Trophoblast cell (in vitro differentiated cells and primary cell): ENCODE measurements around the gene PROKR2.

Source experiments
- DNase-seq, 2 donors: peaks; one replicate each; pipeline ENCODE4 v3.0.0-alpha.2; 2016
- H2AFZ ChIP-seq: 2 replicates; pipeline ENCODE4 v1.6.1; 2013; ENCODE audit warnings: low read length, moderate library complexity, mild to moderate bottlenecking; ENCODE audit not compliant: insufficient read depth, poor library complexity
- H2AK5ac ChIP-seq: 2 replicates; pipeline ENCODE4 v1.6.1; 2013; ENCODE audit warnings: mild to moderate bottlenecking, low read length
- H2BK120ac ChIP-seq: 2 replicates; pipeline ENCODE4 v1.6.1; 2013; ENCODE audit warnings: low read length, mild to moderate bottlenecking, moderate library complexity; ENCODE audit not compliant: insufficient read depth, poor library complexity
- H2BK12ac ChIP-seq: 2 replicates; pipeline ENCODE4 v1.6.1; 2013; ENCODE audit warnings: mild to moderate bottlenecking, low read length, moderate library complexity
- H2BK5ac ChIP-seq: 2 replicates; pipeline ENCODE4 v1.6.1; 2013; ENCODE audit warnings: low read length, low read depth, moderate library complexity, mild to moderate bottlenecking; ENCODE audit not compliant: poor library complexity
- H3K14ac ChIP-seq: 2 replicates; pipeline ENCODE4 v1.6.1; 2013; ENCODE audit warnings: mild to moderate bottlenecking, low read length
- H3K18ac ChIP-seq: 2 replicates; pipeline ENCODE4 v1.6.1; 2013; ENCODE audit warnings: mild to moderate bottlenecking, low read length
- H3K23ac ChIP-seq: 2 replicates; pipeline ENCODE4 v1.6.1; 2013; ENCODE audit warnings: low read length
- H3K27ac ChIP-seq: 2 replicates; pipeline ENCODE4 v1.5.1; 2013; ENCODE audit warnings: low read depth, mild to moderate bottlenecking, inconsistent platforms, low read length, moderate library complexity
- H3K27me3 ChIP-seq: 2 replicates; pipeline ENCODE4 v1.6.1; 2013; ENCODE audit warnings: inconsistent platforms, mild to moderate bottlenecking, low read length, moderate library complexity; ENCODE audit not compliant: insufficient read depth
- H3K36me3 ChIP-seq, 2 experiments: 1 replicate in 1 of 2; 2 replicates in 1 of 2; pipeline ENCODE4 v1.6.1; 2013; ENCODE audit warnings: low read length in 2 of 2, mild to moderate bottlenecking in 2 of 2, moderate library complexity in 1 of 2; ENCODE audit not compliant: insufficient read depth in 2 of 2, control insufficient read depth in 1 of 2
- H3K4ac ChIP-seq: 2 replicates; pipeline ENCODE4 v1.6.1; 2013; ENCODE audit warnings: low read depth, mild to moderate bottlenecking, low read length, moderate library complexity
- H3K4me1 ChIP-seq, 2 experiments: 1 replicate in 1 of 2; 2 replicates in 1 of 2; pipeline ENCODE4 v1.6.1; 2013; ENCODE audit warnings: low read length in 2 of 2, mild to moderate bottlenecking in 2 of 2, moderate library complexity in 1 of 2; ENCODE audit not compliant: insufficient read depth in 2 of 2, control insufficient read depth in 1 of 2
- H3K4me2 ChIP-seq: 2 replicates; pipeline ENCODE4 v1.6.1; 2013; ENCODE audit warnings: inconsistent platforms, mild to moderate bottlenecking, low read length, moderate library complexity
- H3K4me3 ChIP-seq: 2 replicates; pipeline ENCODE4 v1.5.1; 2013; ENCODE audit warnings: mild to moderate bottlenecking, low read depth, low read length, inconsistent platforms
- H3K79me1 ChIP-seq: one replicate; pipeline ENCODE4 v1.6.1; 2013; ENCODE audit warnings: low read length
- H3K79me2 ChIP-seq: 2 replicates; pipeline ENCODE4 v1.6.1; 2013; ENCODE audit warnings: low read length, mild to moderate bottlenecking; ENCODE audit not compliant: control insufficient read depth, insufficient read depth, poor library complexity
- H3K9ac ChIP-seq: 2 replicates; pipeline ENCODE4 v1.6.1; 2013; ENCODE audit warnings: mild to moderate bottlenecking, low read length
- H3K9me3 ChIP-seq: 2 replicates; pipeline ENCODE4 v1.6.1; 2013; ENCODE audit warnings: low read depth, mild to moderate bottlenecking, control low read depth, inconsistent platforms, low read length; ENCODE audit not compliant: insufficient read depth
- H4K12ac ChIP-seq: 2 replicates; pipeline ENCODE4 v1.6.1; 2013; ENCODE audit warnings: low read depth, mild to moderate bottlenecking, low read length, moderate library complexity
- H4K8ac ChIP-seq: 2 replicates; pipeline ENCODE4 v1.6.1; 2013; ENCODE audit warnings: low read depth, mild to moderate bottlenecking, low read length, moderate library complexity
- H4K91ac ChIP-seq: one replicate; pipeline ENCODE4 v1.6.1; 2013; ENCODE audit warnings: low read depth, mild to moderate bottlenecking, low read length, moderate library complexity
- WGBS: extraction: QIAGEN DNeasy Blood & Tissue Kit; methylation state at CpG from one replicate; pipeline ENCODE4 v1.1.7; 2013; ENCODE audit warnings: missing lambda C conversion rate; ENCODE audit not compliant: insufficient read length, insufficient coverage; ENCODE audit errors: extremely low coverage; 5-methylcytosine and 5-hydroxymethylcytosine counted together

PROKR2 gene

DNA sequence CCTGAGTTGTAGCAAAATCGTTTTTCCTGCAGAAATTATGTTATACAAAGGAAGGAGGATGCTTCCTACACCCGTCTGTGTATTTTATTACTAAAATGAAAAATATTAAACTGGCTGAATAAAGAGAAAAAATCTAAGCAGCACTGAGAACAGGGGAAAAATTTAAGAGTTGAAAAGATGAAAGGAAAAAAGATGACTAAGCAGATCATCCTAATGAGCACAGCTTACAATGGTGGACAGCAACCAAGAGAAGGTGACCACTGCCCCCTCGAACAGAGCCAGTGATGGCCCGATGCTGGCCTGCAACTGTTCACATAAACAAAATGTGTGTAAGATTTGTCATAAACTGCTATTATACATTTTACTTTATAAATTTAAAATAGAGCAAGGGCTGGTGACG lies 4.2 kb downstream of the PROKR2 start:
- no peak overlapping the region for H3K18ac ChIP-seq
- peaks cover 5 to 12% of the 10 kb centered on the region in 2 experiments for H3K4me1 ChIP-seq
- no peaks in the 10 kb centered on the region for H3K36me3 ChIP-seq
- no peak overlapping the region for H4K12ac ChIP-seq
- no peaks in the 10 kb centered on the region for H3K79me1 ChIP-seq
- DNase-seq = no peak
- no peak overlapping the region for H2BK120ac ChIP-seq
- H3K27me3 ChIP-seq = peaks cover 31% of the 10 kb centered on the region
- no peak overlapping the region for H3K23ac ChIP-seq
- no peak overlapping the region for H3K27ac ChIP-seq
- H3K9me3 ChIP-seq = peaks cover 18% of the 10 kb centered on the region
- H2AFZ ChIP-seq = no peak overlapping the region
- H3K79me2 ChIP-seq = no peaks in the 10 kb centered on the region
- no peak overlapping the region for H4K8ac ChIP-seq
- H3K4me2 ChIP-seq = no peak overlapping the region
- no peak overlapping the region for H3K4me3 ChIP-seq
- WGBS = no CpG with 5 or more reads among the region's 5 CpGs
- no peak overlapping the region for H2BK12ac ChIP-seq
- no peak overlapping the region for H2BK5ac ChIP-seq
- no peak overlapping the region for H3K4ac ChIP-seq
- H3K9ac ChIP-seq = no peak overlapping the region
- no peak overlapping the region for H3K14ac ChIP-seq
- H4K91ac ChIP-seq = no peak overlapping the region
- H2AK5ac ChIP-seq = no peak overlapping the region

DNA sequence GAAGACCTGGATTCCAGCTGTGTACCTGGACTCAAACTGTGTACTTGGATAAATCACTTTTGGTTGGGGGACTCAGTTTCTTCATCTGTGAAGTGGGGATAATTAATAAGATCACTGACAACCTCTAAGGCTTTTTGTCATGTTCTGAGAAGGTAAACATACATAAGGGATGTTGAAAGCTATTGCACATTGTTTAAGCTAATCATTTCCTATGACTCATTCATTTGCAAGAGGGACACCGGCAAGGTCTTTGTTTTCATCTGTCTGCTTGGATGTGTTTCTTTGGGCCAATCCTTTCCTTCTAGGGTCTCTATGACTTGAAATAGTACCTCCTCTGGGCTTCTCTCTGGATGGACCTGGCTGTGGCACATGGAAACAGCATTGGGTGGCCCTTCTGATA lies 6.8 kb downstream of the PROKR2 start:
- H2AK5ac ChIP-seq = no peak overlapping the region
- H2BK12ac ChIP-seq = no peak overlapping the region
- peaks cover 7% of the 10 kb centered on the region for H3K27me3 ChIP-seq
- no peak overlapping the region for H3K18ac ChIP-seq
- H3K4ac ChIP-seq = no peak overlapping the region
- H3K14ac ChIP-seq = no peak overlapping the region
- H2BK5ac ChIP-seq = no peak overlapping the region
- no peak overlapping the region for H3K23ac ChIP-seq
- no peak overlapping the region for H3K27ac ChIP-seq
- no peaks in the 10 kb centered on the region for H3K4me1 ChIP-seq
- H4K91ac ChIP-seq = no peak overlapping the region
- no peak overlapping the region for H3K4me3 ChIP-seq
- H3K9ac ChIP-seq = no peak overlapping the region
- no peaks in the 10 kb centered on the region for H3K79me2 ChIP-seq
- WGBS = no CpG with 5 or more reads among the region's 1 CpG
- no peak overlapping the region for H4K12ac ChIP-seq
- peaks cover 16% of the 10 kb centered on the region for H3K9me3 ChIP-seq
- H2AFZ ChIP-seq = no peak overlapping the region
- H4K8ac ChIP-seq = no peak overlapping the region
- H3K4me2 ChIP-seq = no peak overlapping the region
- DNase-seq = no peak
- no peaks in the 10 kb centered on the region for H3K79me1 ChIP-seq
- H2BK120ac ChIP-seq = no peak overlapping the region
- no peaks in the 10 kb centered on the region for H3K36me3 ChIP-seq

DNA sequence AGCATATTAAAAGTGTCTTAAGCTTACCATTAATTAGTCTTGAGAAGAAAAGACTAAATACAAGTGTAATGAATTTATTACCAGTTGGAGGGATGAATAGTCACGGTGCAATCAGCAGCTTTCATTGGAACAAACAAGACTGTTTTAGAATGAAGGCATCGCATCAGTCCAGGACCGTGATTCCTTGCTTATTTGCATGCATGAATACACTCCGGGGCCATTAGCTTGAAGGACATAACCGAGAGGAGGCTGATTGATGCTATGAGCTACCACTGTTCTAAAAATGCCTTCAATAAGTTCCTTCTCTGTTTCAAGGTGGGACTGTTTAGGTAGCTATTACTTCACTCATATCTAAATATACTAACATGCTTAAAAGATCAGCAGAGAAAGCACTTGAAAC lies 17.9 kb downstream of the PROKR2 start:
- peaks cover 4% of the 10 kb centered on the region for H3K9me3 ChIP-seq
- H3K9ac ChIP-seq = no peak overlapping the region
- no peak overlapping the region for H3K27ac ChIP-seq
- no peak overlapping the region for H3K4ac ChIP-seq
- no peak overlapping the region for H3K23ac ChIP-seq
- H3K36me3 ChIP-seq = no peaks in the 10 kb centered on the region
- no peaks in the 10 kb centered on the region for H3K4me1 ChIP-seq
- no peak overlapping the region for H3K4me2 ChIP-seq
- no peak overlapping the region for H2BK5ac ChIP-seq
- no CpG with 5 or more reads among the region's 5 CpGs for WGBS
- H3K79me1 ChIP-seq = no peaks in the 10 kb centered on the region
- no peak for DNase-seq
- H3K4me3 ChIP-seq = no peak overlapping the region
- H3K14ac ChIP-seq = no peak overlapping the region
- H4K91ac ChIP-seq = no peak overlapping the region
- H3K79me2 ChIP-seq = no peaks in the 10 kb centered on the region
- no peak overlapping the region for H4K8ac ChIP-seq
- H3K18ac ChIP-seq = no peak overlapping the region
- H4K12ac ChIP-seq = no peak overlapping the region
- H2BK12ac ChIP-seq = no peak overlapping the region
- no peaks in the 10 kb centered on the region for H3K27me3 ChIP-seq
- H2BK120ac ChIP-seq = no peak overlapping the region
- H2AFZ ChIP-seq = no peak overlapping the region
- no peak overlapping the region for H2AK5ac ChIP-seq

DNA sequence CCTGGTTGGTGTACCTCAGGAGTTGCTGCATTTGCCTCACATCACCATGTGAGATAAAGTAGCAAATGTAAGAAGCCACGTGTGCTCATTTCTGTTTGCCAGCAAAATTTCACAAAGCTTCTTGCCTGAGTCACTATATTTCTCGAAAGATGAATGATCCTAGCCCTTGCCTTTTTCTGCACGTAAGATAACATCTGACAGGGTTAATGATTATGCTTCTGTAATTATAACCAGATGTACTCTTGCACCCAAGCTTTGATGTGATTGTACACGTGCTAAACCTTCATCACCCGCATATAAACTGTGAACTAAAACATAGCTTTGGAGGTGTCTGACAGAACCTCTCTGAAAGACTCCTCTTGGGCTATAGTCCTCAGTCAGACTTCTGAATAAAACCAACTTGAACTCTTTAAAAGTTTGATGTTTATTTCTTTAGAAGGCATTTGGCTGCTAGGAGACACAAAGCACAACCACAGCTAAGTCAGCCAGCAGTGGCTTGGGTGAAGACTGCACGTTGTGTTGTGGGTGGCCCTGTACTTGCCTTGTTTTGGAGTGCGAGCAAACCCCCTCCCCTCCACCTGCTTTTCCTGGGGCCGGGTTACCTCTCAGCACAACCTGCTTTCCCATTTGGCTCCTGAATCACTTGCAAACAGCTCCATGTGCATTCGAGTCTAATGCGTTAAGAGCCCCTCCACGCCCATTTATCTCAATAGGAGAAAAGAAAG lies 19.3 kb downstream of the PROKR2 start:
- no CpG with 5 or more reads among the region's 11 CpGs for WGBS
- no peak overlapping the region for H2AK5ac ChIP-seq
- H3K18ac ChIP-seq = no peak overlapping the region
- no peak overlapping the region for H2AFZ ChIP-seq
- no peak overlapping the region for H4K12ac ChIP-seq
- H2BK12ac ChIP-seq = no peak overlapping the region
- H3K4me1 ChIP-seq = no peaks in the 10 kb centered on the region
- H4K8ac ChIP-seq = no peak overlapping the region
- H3K23ac ChIP-seq = no peak overlapping the region
- H3K79me1 ChIP-seq = no peaks in the 10 kb centered on the region
- H3K14ac ChIP-seq = no peak overlapping the region
- no peaks in the 10 kb centered on the region for H3K27me3 ChIP-seq
- no peak overlapping the region for H3K9ac ChIP-seq
- H4K91ac ChIP-seq = no peak overlapping the region
- H3K9me3 ChIP-seq = peaks cover 4% of the 10 kb centered on the region
- H3K79me2 ChIP-seq = no peaks in the 10 kb centered on the region
- H2BK120ac ChIP-seq = no peak overlapping the region
- no peak overlapping the region for H3K4me2 ChIP-seq
- DNase-seq = no peak
- no peak overlapping the region for H3K27ac ChIP-seq
- H3K36me3 ChIP-seq = no peaks in the 10 kb centered on the region
- no peak overlapping the region for H3K4ac ChIP-seq
- H2BK5ac ChIP-seq = no peak overlapping the region
- no peak overlapping the region for H3K4me3 ChIP-seq
